Inflammatory macrophage treated with lipopolysaccharide for 1 hour (primary cell): ENCODE results near the gene C20orf141.
A peak's percentile ranks its signal among the peaks of the same experiment; 100 is the strongest.
"Not testable (repeated sequence)": the region's sequence is repeated elsewhere in the genome, so short reads cannot be mapped to it uniquely, and the experiment has no call there.

Source experiments
- DNase-seq, 2 donors: peaks; one replicate each; pipeline ENCODE4 v3.0.0-alpha.2; 2020 to 2022

C20orf141 gene

GRCh38 chr20:2820896-2821869 is 6.4 kb downstream of the C20orf141 start:
- no peak for DNase-seq

GRCh38 chr20:2822073-2822472 is 7.3 kb downstream of the C20orf141 start:
- DNase-seq, result no peak

GRCh38 chr20:2825761-2826160 is 11.0 kb downstream of the C20orf141 start:
- DNase-seq, result no peak

GRCh38 chr20:2826655-2827054 is 11.9 kb downstream of the C20orf141 start:
- DNase-seq, result no peak

GRCh38 chr20:2829376-2829775 is 14.6 kb downstream of the C20orf141 start:
- no peak for DNase-seq

GRCh38 chr20:2831206-2831605 is 16.4 kb downstream of the C20orf141 start:
- DNase-seq, result not testable (repeated sequence)

- peak; percentile 54 to 61 for DNase-seq
Observed at GRCh38 chr20:2833761-2834160, 19.0 kb downstream of the C20orf141 start.

GRCh38 chr20:2834401-2835110 is 19.8 kb downstream of the C20orf141 start:
- peak in 1 of 2 donors; percentile 25 for DNase-seq

GRCh38 chr20:2835331-2835796 is 20.6 kb downstream of the C20orf141 start:
- DNase-seq, result no peak

- DNase-seq, result no peak
Observed at GRCh38 chr20:2836035-2836434, 21.2 kb downstream of the C20orf141 start.

GRCh38 chr20:2837221-2837960 is 22.6 kb downstream of the C20orf141 start:
- no peak for DNase-seq

- no peak for DNase-seq
Observed at GRCh38 chr20:2838170-2838797, 23.5 kb downstream of the C20orf141 start.

- DNase-seq, result no peak
Observed at GRCh38 chr20:2838847-2839671, 24.3 kb downstream of the C20orf141 start.

GRCh38 chr20:2839732-2840137 is 24.9 kb downstream of the C20orf141 start:
- no peak for DNase-seq

- DNase-seq, result peak; percentile 83 to 85
Observed at GRCh38 chr20:2840138-2840966, 25.6 kb downstream of the C20orf141 start, which contains the start of the genes PCED1A and VPS16. Gene PCED1A (minus strand): TSS chr20:2840655. CDS start chr20:2839912, 743 bp downstream. Gene VPS16 (plus strand): TSS chr20:2840745. CDS start chr20:2840775, 30 bp downstream.

- peak; percentile 46 for DNase-seq
Observed at GRCh38 chr20:2840967-2841531, 26.3 kb downstream of the C20orf141 start.

- peak in 1 of 2 donors; percentile 20 for DNase-seq
Observed at GRCh38 chr20:2845607-2846006, 30.8 kb downstream of the C20orf141 start.

GRCh38 chr20:2846698-2847097 is 31.9 kb downstream of the C20orf141 start:
- DNase-seq, result no peak

GRCh38 chr20:2847802-2848201 is 33.0 kb downstream of the C20orf141 start:
- DNase-seq, result no peak

- no peak for DNase-seq
Observed at GRCh38 chr20:2849529-2849928, 34.7 kb downstream of the C20orf141 start.
